ENCODE measurements around the gene ART5. TPM values are rescaled to one million over a fixed set of nuclear protein-coding genes. Genes with fewer than 3 reads are reported as not detected.
"Not testable (repeated sequence)": the region's sequence is repeated elsewhere in the genome, so short reads cannot be mapped to it uniquely, and the experiment has no call there.

The ART5 gene
- total RNA-seq, 1 donor from 2014 or later, result 2.5 TPM

DNA sequence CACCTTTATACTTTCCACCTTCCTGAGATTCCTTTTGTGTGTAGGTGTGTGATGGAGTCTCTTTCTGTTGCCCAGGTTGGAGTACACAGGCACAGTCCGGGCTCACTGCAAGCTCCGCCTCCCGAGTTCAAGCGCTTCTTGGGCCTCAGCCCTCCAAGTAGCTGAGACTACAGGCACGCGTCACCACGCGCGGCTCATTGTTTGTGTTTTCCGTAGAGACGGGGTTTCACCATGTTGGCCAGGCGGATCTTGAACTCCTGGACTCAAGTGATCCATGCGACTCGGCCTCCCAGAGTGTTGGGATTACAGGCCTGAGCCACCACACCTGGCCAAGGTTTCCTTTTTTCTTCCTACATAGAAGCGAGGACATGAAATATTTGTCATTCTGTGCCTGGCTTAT, 44.0 kb downstream of the ART5 start:
- ATAC-seq; intact Hi-C loops (cut with DNase I): not testable (repeated sequence)

GRCh38 chr11:3591326-3591725, 50.5 kb downstream of the ART5 start:
- DNase-seq (ENCODE audit: missing footprints); intact Hi-C loops (cut with DNase I); ATAC-seq: not testable (repeated sequence)

More for the DNA sequence above, 44.0 kb downstream of the ART5 start:
- DNase-seq (ENCODE audit: missing footprints), result not testable (repeated sequence)

DNA sequence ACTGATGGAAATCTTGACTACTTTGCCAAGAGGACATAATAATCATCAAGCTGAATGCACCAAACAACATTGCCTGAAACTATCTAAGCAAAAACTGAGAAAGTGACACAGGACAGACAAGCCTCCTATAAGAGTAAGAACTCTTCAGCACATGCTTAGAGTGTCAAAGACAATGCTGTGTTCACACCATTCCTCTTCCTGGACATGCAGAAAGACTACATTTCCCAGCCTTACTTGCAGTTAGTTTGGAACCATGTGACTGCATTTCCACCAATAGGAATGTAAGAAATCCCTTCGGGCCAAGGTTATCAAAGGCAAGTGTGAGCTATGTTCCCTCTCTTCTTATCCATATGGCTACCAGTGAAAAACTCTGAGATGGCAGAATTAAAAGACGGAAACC, 51.6 kb downstream of the ART5 start:
- not testable (repeated sequence) for DNase-seq (ENCODE audit: missing footprints)

DNA sequence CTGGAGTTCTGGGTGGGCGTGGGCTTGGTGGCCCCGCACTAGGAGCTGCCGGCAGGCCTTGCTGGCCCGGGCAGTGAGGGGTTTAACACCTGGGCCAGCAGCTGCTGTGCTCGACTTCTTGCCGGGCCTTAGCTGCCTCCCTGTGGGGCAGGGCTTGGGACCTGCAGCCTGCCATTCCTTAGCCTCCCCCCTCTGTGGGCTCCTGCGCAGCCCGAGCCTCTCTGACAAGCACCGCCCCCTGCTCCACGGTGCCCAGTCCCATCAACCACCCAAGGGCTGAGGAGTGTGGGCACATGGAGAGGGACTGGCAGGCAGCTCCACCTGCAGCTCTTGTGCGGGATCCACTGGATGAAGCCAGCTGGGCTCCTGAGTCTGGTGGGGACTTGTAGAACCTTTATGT, 53.0 kb downstream of the ART5 start:
- DNase-seq (ENCODE audit: missing footprints); intact Hi-C loops (cut with DNase I); ATAC-seq: not testable (repeated sequence)

More for the DNA sequence above, 51.6 kb downstream of the ART5 start:
- ATAC-seq; intact Hi-C loops (cut with DNase I): not testable (repeated sequence)

Other genes starting within 250 kb of the ART5 start
- gene ART1, start 3.1 kb upstream of the ART5 start, total RNA-seq, result 1.7 TPM
- gene CHRNA10, start 29.4 kb upstream of the ART5 start, total RNA-seq, result 1.2 TPM
- 40.4 TPM for gene NUP98, start 155.6 kb upstream of the ART5 start, total RNA-seq
- gene PGAP2, start 166.6 kb upstream of the ART5 start, total RNA-seq, result 26.6 TPM
- gene RHOG, start 199.0 kb upstream of the ART5 start, total RNA-seq, result 25.6 TPM
- 28.9 TPM for gene STIM1, start 213.7 kb upstream of the ART5 start, total RNA-seq

Data from Right ventricle myocardium inferior (tissue), 1 donor.